T-cell (primary cell): Measurements from ENCODE around the gene SEMA4F. TPM values are rescaled to one million over a fixed set of nuclear protein-coding genes. Genes with fewer than 3 reads are reported as not detected.

Experiments
- ATAC-seq, 4 experiments: fragments of 200-7000 bp in 3 of 4; fragments of 150-1000 bp in 1 of 4; cut with Tn5 transposase; replicated peaks in 1 of 4; 1 replicate in 3 of 4; 2 replicates in 1 of 4; pipeline ENCODE4 v1.10.0; 2021; ENCODE audit warnings: moderate library complexity in 3 of 4, mild to moderate bottlenecking in 2 of 4, moderate number of reproducible peaks in 1 of 4
- CTCF ChIA-PET, 2 donors: fragments of 300-600 bp; sonication (Branson Sonifier 250); formaldehyde crosslinking; loops; one replicate each; lab custom pipeline; 2022; ENCODE audit warnings: antibody characterized with exemption in 2 of 2; lab: Charles Lee
- POLR2A ChIA-PET, 2 donors: fragments of 300-600 bp; sonication (Branson Sonifier 250); formaldehyde crosslinking; loops; one replicate each; lab custom pipeline; 2022; ENCODE audit warnings: antibody characterized with exemption in 2 of 2; lab: Charles Lee
- DNase-seq, 35 experiments: peaks; one replicate each; pipeline versions ENCODE4 v3.0.0 to v3.0.0-alpha.2; 2013 to 2023
- H3K27ac ChIP-seq: one replicate; pipeline ENCODE4 v1.5.1; 2013; ENCODE audit warnings: low read length
- H3K27me3 ChIP-seq, 2 experiments: replicated peaks in 1 of 2; 1 replicate in 1 of 2; 2 replicates in 1 of 2; pipeline versions ENCODE4 v1.6.1 to v1.7.0; 2013; ENCODE audit warnings: low read length in 1 of 2, mixed read lengths in 1 of 2; ENCODE audit not compliant: control insufficient read depth in 2 of 2, insufficient read depth in 2 of 2; ENCODE audit errors: extremely low read depth in 1 of 2
- H3K36me3 ChIP-seq, 2 donors: 1 replicate in 1 of 2; 2 replicates in 1 of 2; pipeline versions ENCODE4 v1.6.1 to v1.7.0; 2013; ENCODE audit warnings: low read length in 1 of 2; ENCODE audit not compliant: control insufficient read depth in 2 of 2, insufficient read depth in 1 of 2; ENCODE audit errors: extremely low read depth in 1 of 2
- H3K4me1 ChIP-seq, 2 experiments: 1 replicate in 1 of 2; 2 replicates in 1 of 2; pipeline versions ENCODE4 v1.6.1 to v1.7.0; 2013; ENCODE audit warnings: low read length in 2 of 2, mixed read lengths in 1 of 2; ENCODE audit not compliant: insufficient read depth in 2 of 2, control insufficient read depth in 1 of 2; ENCODE audit errors: extremely low read depth in 1 of 2
- H3K4me3 ChIP-seq, 2 donors: 1 replicate in 1 of 2; 2 replicates in 1 of 2; pipeline versions ENCODE4 v1.5.1 to v1.7.0; 2013; ENCODE audit warnings: mild to moderate bottlenecking in 2 of 2, low read length in 1 of 2, moderate library complexity in 1 of 2; ENCODE audit not compliant: control insufficient read depth in 1 of 2; ENCODE audit errors: extremely low read depth in 1 of 2
- H3K9me3 ChIP-seq: 2 replicates; pipeline ENCODE4 v1.7.0; 2013
- H3K27ac Mint-ChIP-seq, 2 donors: one replicate each; pipeline ENCODE4 v1.8.0; 2020 to 2021; ENCODE audit warnings: mild to moderate bottlenecking in 2 of 2, mixed read lengths in 2 of 2
- H3K27me3 Mint-ChIP-seq, 2 donors: one replicate each; pipeline ENCODE4 v1.8.0; 2021 to 2022; ENCODE audit warnings: mixed read lengths in 2 of 2
- H3K36me3 Mint-ChIP-seq: one replicate; pipeline ENCODE4 v1.8.0; 2021; ENCODE audit warnings: mixed read lengths
- H3K4me1 Mint-ChIP-seq, 3 donors: one replicate each; pipeline ENCODE4 v1.8.0; 2020 to 2022; ENCODE audit warnings: mixed read lengths in 3 of 3, mild to moderate bottlenecking in 1 of 3
- H3K4me3 Mint-ChIP-seq, 3 donors: one replicate each; pipeline ENCODE4 v1.8.0; 2020 to 2022; ENCODE audit warnings: mild to moderate bottlenecking in 3 of 3, mixed read lengths in 3 of 3, moderate library complexity in 3 of 3
- H3K9me3 Mint-ChIP-seq, 3 donors: one replicate each; pipeline ENCODE4 v1.8.0; 2020 to 2022; ENCODE audit warnings: mixed read lengths in 3 of 3
- WGBS: methylation state at CpG from one replicate; pipeline ENCODE4 v1.1.5; 2013; ENCODE audit warnings: missing lambda C conversion rate; ENCODE audit not compliant: insufficient coverage; 5-methylcytosine and 5-hydroxymethylcytosine counted together
- total RNA-seq, 35 experiments: library from RNA in 6 of 35; stranded (reverse) in 6 of 35; fragments of 120-200 nt in 1 of 35; gene quantifications; one replicate each; pipeline versions ENCODE4 v1.2.1 to v1.2.4 and lab custom pipeline; 2013 to 2026

SEMA4F gene
- total RNA-seq, 5 donors from 2014 or later (not counting 1 experiment from before 2014, with no cell fraction given) = 12.2 to 24.9 (median 18.6) TPM

DNA sequence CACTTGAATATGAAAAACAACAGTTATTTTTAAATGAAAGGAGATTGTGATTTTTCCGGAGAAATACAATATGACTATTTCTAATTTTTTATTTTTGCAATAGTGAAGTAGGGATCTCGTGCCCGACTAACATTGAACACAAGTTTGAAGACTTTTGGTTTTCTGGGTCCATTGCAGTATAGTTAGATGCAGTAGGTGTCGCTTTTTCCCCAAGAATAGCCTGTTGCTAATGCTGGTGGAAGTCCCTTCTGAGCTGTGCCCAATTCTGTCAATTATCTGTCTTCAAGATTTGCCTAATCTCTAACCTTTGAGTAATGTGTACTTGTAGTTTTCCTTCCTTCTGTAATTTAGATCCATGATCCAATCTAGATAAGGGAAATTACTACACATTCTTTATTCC lies 36.5 kb downstream of the SEMA4F start:
- ATAC-seq = peak in 3 of 4 experiments; percentile 32 to 53 (median 49)
- H3K4me3 Mint-ChIP-seq = no peak overlapping the region
- Histone ChIP-seq H3K4me3 (no peak overlapping the region), H3K4me1 (no peaks in the 10 kb centered on the region), H3K36me3 (no peaks in the 10 kb centered on the region), H3K27ac (no peak overlapping the region), H3K27me3 (peaks cover 0 to 2% of the 10 kb centered on the region in 2 experiments), H3K9me3 (no peaks in the 10 kb centered on the region)
- H3K9me3 Mint-ChIP-seq = no peaks in the 10 kb centered on the region
- peaks cover 8% of the 10 kb centered on the region for H3K36me3 Mint-ChIP-seq
- ChIA-PET CTCF (interaction anchor here (0.5 to 2.8 kb wide), 9 partner anchors 24 to 937 kb away, joined by 3 to 20 read pairs (median 5); no protein-coding TSS in a partner anchor), POLR2A (no interaction called here)
- no peak overlapping the region for H3K27ac Mint-ChIP-seq
- no peaks in the 10 kb centered on the region for H3K4me1 Mint-ChIP-seq
- peaks cover 0 to 2% of the 10 kb centered on the region in 2 donors for H3K27me3 Mint-ChIP-seq
- DNase-seq = peak in 10 of 35 experiments; percentile 5 to 60 (median 8)
- WGBS = no CpG with 5 or more reads among the region's 4 CpGs

DNA sequence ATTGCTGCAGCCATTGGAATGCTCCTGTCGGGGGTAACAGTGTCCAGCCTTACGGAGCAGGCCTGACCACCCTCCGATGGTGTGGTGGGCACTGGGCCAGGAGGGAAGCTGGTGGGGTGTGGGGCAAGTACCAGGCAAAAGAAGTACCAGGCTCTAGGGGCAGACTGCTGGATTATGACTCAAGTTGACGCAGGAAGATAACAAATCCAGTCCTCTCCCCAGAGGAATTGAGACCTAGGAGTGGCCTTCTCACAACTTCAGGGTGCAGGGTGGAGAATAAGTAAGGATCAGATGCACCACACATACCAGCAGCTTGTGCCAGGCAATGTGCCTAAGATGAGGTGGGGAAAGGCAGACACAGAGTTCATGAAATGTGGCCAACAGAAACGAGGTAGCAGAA lies 37.9 kb downstream of the SEMA4F start:
- Mint-ChIP-seq H3K27me3 (peaks cover 0 to 2% of the 10 kb centered on the region in 2 donors), H3K27ac (no peak overlapping the region), H3K9me3 (no peaks in the 10 kb centered on the region), H3K4me1 (no peaks in the 10 kb centered on the region), H3K36me3 (peaks cover 8% of the 10 kb centered on the region), H3K4me3 (no peak overlapping the region)
- peaks cover 0 to 2% of the 10 kb centered on the region in 2 experiments for H3K27me3 ChIP-seq
- ATAC-seq (no peak), DNase-seq (no peak)
- no peaks in the 10 kb centered on the region for H3K36me3 ChIP-seq
- ChIA-PET POLR2A (interaction anchor here in 1 of 2 donors (0.6 kb wide), 1 partner anchor 82 kb away, joined by 3 read pairs; no protein-coding TSS in a partner anchor), CTCF (interaction anchor here (1.5 to 2.8 kb wide), 3 partner anchors 183 to 185 kb away, joined by 3 to 20 read pairs (median 18); no protein-coding TSS in a partner anchor)
- H3K4me1 ChIP-seq = no peaks in the 10 kb centered on the region
- WGBS = 82% methylated on average over 4 of the region's 5 CpGs
- H3K9me3 ChIP-seq = no peaks in the 10 kb centered on the region
- H3K4me3 ChIP-seq = no peak overlapping the region
- H3K27ac ChIP-seq = no peak overlapping the region

DNA sequence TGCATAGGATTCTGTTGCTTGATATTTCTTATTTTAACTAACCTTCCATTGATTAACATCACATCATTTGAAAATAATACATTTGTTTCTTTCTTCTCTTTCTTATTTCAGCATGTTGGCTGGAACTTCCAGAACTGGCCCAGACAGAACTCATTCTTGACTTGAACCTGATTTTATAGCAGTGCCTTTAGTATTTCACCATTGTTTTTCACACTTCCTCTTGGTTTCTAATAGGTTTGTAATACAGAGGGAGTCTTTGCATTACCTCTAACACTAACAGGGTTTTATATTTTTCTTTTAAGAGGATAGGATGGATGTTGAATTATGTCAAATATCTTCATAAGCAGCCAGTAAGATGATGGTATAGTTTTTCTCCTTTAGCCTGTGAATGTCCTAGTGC lies 39.2 kb downstream of the SEMA4F start:
- ChIA-PET POLR2A (no interaction called here), CTCF (interaction anchor here in 1 of 2 donors (1.5 to 2.8 kb wide), 2 partner anchors 181 to 184 kb away, joined by 3 to 20 read pairs; no protein-coding TSS in a partner anchor)
- H3K36me3 Mint-ChIP-seq = peaks cover 13% of the 10 kb centered on the region
- H3K9me3 Mint-ChIP-seq = no peaks in the 10 kb centered on the region
- H3K4me3 ChIP-seq = no peak overlapping the region
- no peaks in the 10 kb centered on the region for H3K4me1 ChIP-seq
- ATAC-seq = no peak
- no peak overlapping the region for H3K27ac Mint-ChIP-seq
- H3K9me3 ChIP-seq = no peaks in the 10 kb centered on the region
- DNase-seq = no peak
- peaks cover 0 to 2% of the 10 kb centered on the region in 2 experiments for H3K27me3 ChIP-seq
- H3K27ac ChIP-seq = no peak overlapping the region
- H3K36me3 ChIP-seq = no peaks in the 10 kb centered on the region
- H3K27me3 Mint-ChIP-seq = peaks cover 0 to 2% of the 10 kb centered on the region in 2 donors
- no peak overlapping the region for H3K4me3 Mint-ChIP-seq
- no peaks in the 10 kb centered on the region for H3K4me1 Mint-ChIP-seq

DNA sequence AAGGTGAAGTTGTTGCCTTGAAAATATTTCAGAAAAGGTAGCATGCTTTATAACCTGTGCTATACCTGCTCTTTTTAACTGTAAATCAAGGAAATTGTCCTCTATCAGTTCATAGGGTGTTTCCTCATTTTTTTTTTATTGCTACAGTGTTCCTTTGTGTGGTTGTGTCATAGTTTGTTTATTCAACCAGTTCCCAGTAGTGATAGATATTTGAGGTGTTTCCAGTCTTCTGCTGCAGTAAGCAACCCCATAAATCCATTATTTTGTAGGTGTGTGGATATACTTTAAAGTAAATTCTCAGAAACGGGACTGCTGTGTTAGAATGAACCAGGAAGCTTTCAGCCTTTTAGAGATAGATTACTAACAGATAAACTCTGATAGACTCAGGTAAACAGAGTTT lies 39.6 kb downstream of the SEMA4F start:
- Histone ChIP-seq H3K4me3 (no peak overlapping the region), H3K9me3 (no peaks in the 10 kb centered on the region), H3K27ac (no peak overlapping the region), H3K36me3 (no peaks in the 10 kb centered on the region), H3K27me3 (peaks cover 0 to 2% of the 10 kb centered on the region in 2 experiments), H3K4me1 (no peaks in the 10 kb centered on the region)
- Mint-ChIP-seq H3K27ac (no peak overlapping the region), H3K36me3 (peaks cover 13% of the 10 kb centered on the region), H3K4me1 (no peaks in the 10 kb centered on the region), H3K9me3 (no peaks in the 10 kb centered on the region), H3K27me3 (peaks cover 0 to 2% of the 10 kb centered on the region in 2 donors), H3K4me3 (no peak overlapping the region)
- DNase-seq = no peak
- CTCF ChIA-PET = interaction anchor here in 1 of 2 donors (0.7 kb wide), 1 partner anchor 149 kb away, joined by 3 read pairs; no protein-coding TSS in a partner anchor
- WGBS = no CpG with 5 or more reads among the region's 1 CpG
- POLR2A ChIA-PET = no interaction called here
- no peak for ATAC-seq

DNA sequence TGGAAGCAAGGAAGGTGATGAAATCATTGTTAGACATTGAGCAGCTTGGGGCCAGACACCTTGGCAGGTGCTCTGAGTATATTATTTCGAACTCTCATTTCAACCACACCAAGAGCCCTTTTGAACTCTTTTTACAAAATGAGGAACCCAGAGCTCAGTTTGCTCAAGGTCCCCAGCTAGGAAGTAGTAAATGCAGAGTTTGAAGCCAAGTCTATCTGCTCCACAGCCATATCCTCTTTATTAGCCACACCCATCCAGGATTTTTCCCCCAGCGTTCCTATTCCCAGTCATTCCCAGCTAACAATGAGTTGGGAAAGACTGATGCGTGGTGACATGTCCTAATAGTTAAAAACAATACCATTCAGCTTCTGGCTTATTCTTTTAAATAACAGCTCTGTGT lies 40.2 kb downstream of the SEMA4F start:
- Histone ChIP-seq H3K4me3 (no peak overlapping the region), H3K27ac (no peak overlapping the region), H3K9me3 (no peaks in the 10 kb centered on the region), H3K4me1 (no peaks in the 10 kb centered on the region), H3K27me3 (peaks cover 0 to 2% of the 10 kb centered on the region in 2 experiments), H3K36me3 (no peaks in the 10 kb centered on the region)
- no peak overlapping the region for H3K27ac Mint-ChIP-seq
- ATAC-seq = no peak
- peaks cover 0 to 2% of the 10 kb centered on the region in 2 donors for H3K27me3 Mint-ChIP-seq
- H3K9me3 Mint-ChIP-seq = no peaks in the 10 kb centered on the region
- CTCF ChIA-PET = interaction anchor here in 1 of 2 donors (0.7 kb wide), 2 partner anchors 148 to 182 kb away, joined by 3 to 4 read pairs; no protein-coding TSS in a partner anchor
- DNase-seq = no peak
- no peaks in the 10 kb centered on the region for H3K4me1 Mint-ChIP-seq
- POLR2A ChIA-PET = interaction anchor here in 1 of 2 donors (0.6 kb wide), 1 partner anchor 15 kb away, joined by 3 read pairs; no protein-coding TSS in a partner anchor
- H3K4me3 Mint-ChIP-seq = no peak overlapping the region
- no CpG with 5 or more reads among the region's 3 CpGs for WGBS
- H3K36me3 Mint-ChIP-seq = peaks cover 16% of the 10 kb centered on the region

DNA sequence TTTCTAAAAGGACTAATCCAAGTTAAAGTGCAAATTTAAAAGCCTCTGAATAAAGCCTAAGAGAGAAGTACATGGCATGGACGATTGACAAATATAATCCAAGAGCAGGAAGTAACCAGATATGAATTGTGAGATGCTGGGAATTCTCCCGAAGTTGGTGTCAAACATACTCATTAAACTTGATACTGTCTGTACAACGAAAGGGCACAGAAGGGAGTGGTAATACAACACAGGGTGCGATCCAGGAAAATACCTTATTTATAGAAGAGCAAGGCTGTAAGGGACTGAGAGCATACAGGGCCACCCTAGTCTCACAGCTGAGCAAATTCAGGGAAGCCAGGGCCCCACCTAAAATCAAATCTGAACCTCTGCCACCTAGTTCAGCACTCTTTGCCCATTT lies 41.6 kb downstream of the SEMA4F start:
- Mint-ChIP-seq H3K27me3 (peaks cover 0 to 2% of the 10 kb centered on the region in 2 donors), H3K36me3 (peaks cover 24% of the 10 kb centered on the region), H3K4me1 (no peaks in the 10 kb centered on the region), H3K27ac (no peak overlapping the region), H3K9me3 (no peaks in the 10 kb centered on the region), H3K4me3 (no peak overlapping the region)
- no peak for DNase-seq
- no peak for ATAC-seq
- Histone ChIP-seq H3K27ac (no peak overlapping the region), H3K4me1 (no peaks in the 10 kb centered on the region), H3K36me3 (no peaks in the 10 kb centered on the region), H3K4me3 (no peak overlapping the region), H3K27me3 (peaks cover 0 to 2% of the 10 kb centered on the region in 2 experiments), H3K9me3 (no peaks in the 10 kb centered on the region)
- POLR2A ChIA-PET = no interaction called here
- CTCF ChIA-PET = no interaction called here
- WGBS = no CpG with 5 or more reads among the region's 4 CpGs
